H9 (cell line): ENCODE results near the gene ASTL. TPM values are rescaled to one million over a fixed set of nuclear protein-coding genes. Genes with fewer than 3 reads are reported as not detected.

ENCODE experiments used
- DNase-seq: peaks from one replicate; pipeline ENCODE4 v3.0.0-alpha.2; 2017
- H2AFZ ChIP-seq: one replicate; pipeline ENCODE4 v1.6.1; 2013; ENCODE audit warnings: mild to moderate bottlenecking, low read length, control low read depth, moderate library complexity
- H2AK5ac ChIP-seq: 2 replicates; pipeline ENCODE4 v1.6.1; 2013; ENCODE audit warnings: low read length, control low read depth, mixed read lengths; ENCODE audit not compliant: insufficient read length
- H2BK120ac ChIP-seq: one replicate; pipeline ENCODE4 v1.6.1; 2013; ENCODE audit warnings: low read depth, mild to moderate bottlenecking, low read length, control low read depth, inconsistent platforms; ENCODE audit not compliant: poor library complexity, severe bottlenecking
- H2BK12ac ChIP-seq: 2 replicates; pipeline ENCODE4 v1.6.1; 2013; ENCODE audit warnings: low read length, control low read depth, mixed read lengths, low read depth; ENCODE audit not compliant: insufficient read length
- H2BK15ac ChIP-seq: 2 replicates; pipeline ENCODE4 v1.6.1; 2013; ENCODE audit warnings: low read depth, low read length, control low read depth
- H2BK20ac ChIP-seq: one replicate; pipeline ENCODE4 v1.6.1; 2013; ENCODE audit warnings: low read depth, mild to moderate bottlenecking, low read length, control low read depth, inconsistent platforms; ENCODE audit not compliant: poor library complexity, severe bottlenecking
- H2BK5ac ChIP-seq: 2 replicates; pipeline ENCODE4 v1.6.1; 2013; ENCODE audit warnings: low read length, control low read depth, mixed read lengths; ENCODE audit not compliant: insufficient read length
- H3K14ac ChIP-seq: 2 replicates; pipeline ENCODE4 v1.6.1; 2013; ENCODE audit warnings: low read length, control low read depth; ENCODE audit not compliant: insufficient read depth
- H3K18ac ChIP-seq: 2 replicates; pipeline ENCODE4 v1.6.1; 2013; ENCODE audit warnings: low read depth, mild to moderate bottlenecking, mixed read lengths, low read length, control low read depth; ENCODE audit not compliant: insufficient read length
- H3K23ac ChIP-seq: 2 replicates; pipeline ENCODE4 v1.6.1; 2013; ENCODE audit warnings: low read length, control low read depth, mixed read lengths, low read depth; ENCODE audit not compliant: insufficient read length
- H3K23me2 ChIP-seq: 2 replicates; pipeline ENCODE4 v1.6.1; 2013; ENCODE audit warnings: low read depth, mild to moderate bottlenecking, mixed read lengths, low read length, control low read depth; ENCODE audit not compliant: insufficient read length, poor library complexity, severe bottlenecking
- H3K27ac ChIP-seq: 2 replicates; pipeline ENCODE4 v1.5.1; 2013; ENCODE audit warnings: low read length, control low read depth, mixed read lengths, low read depth; ENCODE audit not compliant: insufficient read length
- H3K27me3 ChIP-seq: 2 replicates; pipeline ENCODE4 v1.6.1; 2013; ENCODE audit warnings: low read length, control low read depth, inconsistent platforms; ENCODE audit not compliant: insufficient read depth
- H3K4ac ChIP-seq: 2 replicates; pipeline ENCODE4 v1.6.1; 2013; ENCODE audit warnings: low read depth, mild to moderate bottlenecking, control low read depth, inconsistent platforms, low read length, moderate library complexity
- H3K4me1 ChIP-seq: 2 replicates; pipeline ENCODE4 v1.6.1; 2013; ENCODE audit warnings: low read length, control low read depth, inconsistent platforms; ENCODE audit not compliant: insufficient read depth
- H3K4me2 ChIP-seq: 2 replicates; pipeline ENCODE4 v1.6.1; 2013; ENCODE audit warnings: low read length, control low read depth, mixed read lengths; ENCODE audit not compliant: insufficient read length, insufficient read depth
- H3K56ac ChIP-seq: 2 replicates; pipeline ENCODE4 v1.6.1; 2013; ENCODE audit warnings: low read depth, mild to moderate bottlenecking, mixed read lengths, low read length, control low read depth; ENCODE audit not compliant: insufficient read length
- H3K79me1 ChIP-seq: 2 replicates; pipeline ENCODE4 v1.6.1; 2013; ENCODE audit warnings: low read depth, mild to moderate bottlenecking, moderate library complexity, low read length, control low read depth, inconsistent platforms; ENCODE audit not compliant: insufficient read depth, poor library complexity, severe bottlenecking
- H3K79me2 ChIP-seq: 2 replicates; pipeline ENCODE4 v1.6.1; 2013; ENCODE audit warnings: low read length, control low read depth, inconsistent platforms; ENCODE audit not compliant: insufficient read depth
- H3K9ac ChIP-seq: 2 replicates; pipeline ENCODE4 v1.6.1; 2013; ENCODE audit warnings: low read length, control low read depth, mixed read lengths; ENCODE audit not compliant: insufficient read length; ENCODE audit errors: extremely low read depth
- H3K9me3 ChIP-seq: one replicate; pipeline ENCODE4 v1.6.1; 2013; ENCODE audit warnings: low read depth, low read length, inconsistent platforms; ENCODE audit not compliant: control insufficient read depth
- H3T11ph ChIP-seq: one replicate; pipeline ENCODE4 v1.6.1; 2013; ENCODE audit warnings: mild to moderate bottlenecking, low read length, control low read depth, inconsistent platforms
- H4K20me1 ChIP-seq: one replicate; pipeline ENCODE4 v1.6.1; 2013; ENCODE audit not compliant: control insufficient read depth, insufficient read length, insufficient read depth
- H4K5ac ChIP-seq: 2 replicates; pipeline ENCODE4 v1.6.1; 2013; ENCODE audit warnings: low read depth, mild to moderate bottlenecking, mixed read lengths, low read length, control low read depth; ENCODE audit not compliant: insufficient read length
- H4K8ac ChIP-seq: replicated peaks from 2 replicates; pipeline ENCODE4 v1.6.1; 2013; ENCODE audit warnings: low read length, control low read depth, mixed read lengths, low read depth; ENCODE audit not compliant: insufficient read length
- H4K91ac ChIP-seq: 2 replicates; pipeline ENCODE4 v1.6.1; 2013; ENCODE audit warnings: low read depth, mild to moderate bottlenecking, moderate library complexity, mixed read lengths, low read length, control low read depth; ENCODE audit not compliant: insufficient read length
- H3K27ac Mint-ChIP-seq, 3 experiments: 2 replicates in 2 of 3; 3 replicates in 1 of 3; pipeline ENCODE4 v1.8.0; 2020 to 2021; ENCODE audit warnings: mixed read lengths in 3 of 3, mild to moderate bottlenecking in 1 of 3, moderate library complexity in 1 of 3
- H3K27me3 Mint-ChIP-seq: 2 replicates; pipeline ENCODE4 v1.8.0; 2021; ENCODE audit warnings: low read depth, mild to moderate bottlenecking, moderate library complexity, mixed read lengths
- H3K36me3 Mint-ChIP-seq, 3 experiments: 2 replicates in 2 of 3; 3 replicates in 1 of 3; pipeline ENCODE4 v1.8.0; 2020 to 2021; ENCODE audit warnings: low read depth in 3 of 3, mixed read lengths in 3 of 3; ENCODE audit not compliant: insufficient read depth in 1 of 3
- H3K4me1 Mint-ChIP-seq, 2 experiments: 2 replicates each; pipeline ENCODE4 v1.8.0; 2020; ENCODE audit warnings: mixed read lengths in 2 of 2
- H3K4me3 Mint-ChIP-seq, 2 experiments: 2 replicates in 1 of 2; 3 replicates in 1 of 2; pipeline ENCODE4 v1.8.0; 2020 to 2021; ENCODE audit warnings: mild to moderate bottlenecking in 2 of 2, mixed read lengths in 2 of 2, moderate library complexity in 1 of 2
- H3K9me3 Mint-ChIP-seq, 2 experiments: 2 replicates in 1 of 2; 3 replicates in 1 of 2; pipeline ENCODE4 v1.8.0; 2020; ENCODE audit warnings: mild to moderate bottlenecking in 2 of 2, mixed read lengths in 2 of 2, moderate library complexity in 1 of 2
- CTCF ChIP-seq: fragments of 200-600 bp; sonication (generic); conservative IDR thresholded peaks from 3 replicates; pipeline ENCODE4 v1.8.0; 2021; ENCODE audit warnings: antibody characterized with exemption, mild to moderate bottlenecking
- WGBS: extraction: QIAGEN DNeasy Blood & Tissue Kit; methylation state at CpG from one replicate; pipeline ENCODE4 v1.1.7; 2013; ENCODE audit warnings: missing lambda C conversion rate, low lambda C conversion rate, mixed read lengths; ENCODE audit not compliant: insufficient read length; ENCODE audit errors: extremely low coverage; 5-methylcytosine and 5-hydroxymethylcytosine counted together
- total RNA-seq: library from RNA; stranded (reverse); gene quantifications from 2 replicates; pipeline ENCODE4 v1.2.1, GENCODE V29; 2021

Gene ASTL
- total RNA-seq, 1 experiment from 2014 or later = 0.81 TPM

- H3K4ac ChIP-seq = no peak overlapping the region
- H3K36me3 Mint-ChIP-seq = no peaks in the 10 kb centered on the region; a peak in 1 of 7 replicates
- peak overlapping the region in 1 of 3 experiments; percentile 84; a peak in 2 of 7 replicates for H3K27ac Mint-ChIP-seq
Observed at GRCh38 chr2:96073170-96073775, 65.0 kb downstream of the ASTL start.

More at GRCh38 chr2:96073170-96073775, 65.0 kb downstream of the ASTL start:
- no CpG with 5 or more reads among the region's 7 CpGs for WGBS
- Histone ChIP-seq H3K4me1 (no peaks in the 10 kb centered on the region), H3K56ac (no peak overlapping the region), H2AK5ac (no peak overlapping the region), H3K27me3 (no peaks in the 10 kb centered on the region), H4K20me1 (no peaks in the 10 kb centered on the region), H2BK120ac (no peak overlapping the region), H4K8ac (no peak overlapping the region), H4K91ac (no peak overlapping the region), H2AFZ (no peak overlapping the region), H3K9me3 (no peaks in the 10 kb centered on the region), H3K14ac (no peak overlapping the region), H2BK5ac (no peak overlapping the region), H3K23me2 (no peaks in the 10 kb centered on the region), H3K23ac (no peak overlapping the region), H3K18ac (no peak overlapping the region), H3K79me2 (no peaks in the 10 kb centered on the region), H3K4me2 (no peak overlapping the region), H3K9ac (no peak overlapping the region), H2BK12ac (no peak overlapping the region), H3K79me1 (no peaks in the 10 kb centered on the region), H2BK15ac (no peak overlapping the region), H3T11ph (no peak overlapping the region), H3K27ac (no peak overlapping the region), H2BK20ac (no peak overlapping the region), H4K5ac (no peak overlapping the region)
- Mint-ChIP-seq H3K27me3 (no peaks in the 10 kb centered on the region; the same call in none of the 2 replicates), H3K9me3 (no peaks in the 10 kb centered on the region; a peak in 2 of 5 replicates), H3K4me1 (peaks cover 0 to 2% of the 10 kb centered on the region in 2 experiments; a peak in 1 of 4 replicates), H3K4me3 (no peak overlapping the region)
- no peak for TF ChIP-seq CTCF
- no peak for DNase-seq

Other genes starting within 250 kb of the ASTL start
- gene ANKRD36C, start 146.7 kb downstream of the ASTL start, total RNA-seq = 8.2 and 9.5 TPM in 2 replicates
- gene GPAT2, start 103.6 kb downstream of the ASTL start, total RNA-seq = 0.17 TPM in 1 of 2 replicates, not detected in the other
- 2.7 TPM in 2 replicates for gene ADRA2B, start 21.9 kb downstream of the ASTL start, total RNA-seq
- 13.5 and 14.9 TPM in 2 replicates for gene DUSP2, start 6.9 kb upstream of the ASTL start, total RNA-seq
- 212 and 220 TPM in 2 replicates for gene STARD7, start 70.3 kb upstream of the ASTL start, total RNA-seq
- gene TMEM127, start 127.5 kb upstream of the ASTL start, total RNA-seq = 30.1 and 33.9 TPM in 2 replicates
- gene CIAO1, start 127.7 kb upstream of the ASTL start, total RNA-seq = 67.6 and 71.9 TPM in 2 replicates
- gene SNRNP200, start 167.0 kb upstream of the ASTL start, total RNA-seq = 215 and 218 TPM in 2 replicates
- 16.1 and 16.3 TPM in 2 replicates for gene ITPRIPL1, start 186.8 kb upstream of the ASTL start, total RNA-seq
- gene NCAPH, start 197.3 kb upstream of the ASTL start, total RNA-seq = 52.9 and 55.8 TPM in 2 replicates